ENCODE results near the gene NFAT5.

Gene NFAT5

GRCh38 chr16:69590590-69590989, 24.8 kb downstream of the NFAT5 start:
- in situ Hi-C loops (cut with MboI; ENCODE audit: low sequenced_read_pairs), result no loop called here

DNA sequence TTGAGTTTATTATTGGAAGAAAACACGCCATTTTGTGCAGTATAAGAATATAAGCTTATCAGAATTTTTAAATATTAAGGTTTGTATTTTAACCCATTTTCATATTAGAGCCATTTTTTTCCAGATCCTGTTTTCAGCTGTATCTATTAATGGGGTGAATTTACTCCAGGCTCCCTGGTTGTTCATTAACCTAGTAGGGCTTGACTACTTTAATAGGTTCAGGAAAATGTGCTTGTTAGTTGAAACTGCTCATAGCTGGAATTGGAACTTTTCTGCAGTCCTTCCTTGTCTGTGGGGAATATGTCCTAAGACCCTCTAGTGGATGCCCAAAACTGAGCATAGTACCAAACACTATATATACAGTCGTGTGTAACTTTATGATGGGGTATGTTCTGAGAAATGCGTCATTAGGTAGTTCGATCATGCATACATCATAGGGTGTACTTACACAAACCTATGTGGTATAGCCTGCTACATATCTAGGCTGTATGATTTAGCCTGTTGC, 28.0 kb downstream of the NFAT5 start:
- in situ Hi-C loops (cut with MboI; ENCODE audit: low sequenced_read_pairs), result no loop called here

GRCh38 chr16:69595127-69596036, 29.6 kb downstream of the NFAT5 start:
- in situ Hi-C loops (cut with MboI; ENCODE audit: low sequenced_read_pairs), result no loop called here

DNA sequence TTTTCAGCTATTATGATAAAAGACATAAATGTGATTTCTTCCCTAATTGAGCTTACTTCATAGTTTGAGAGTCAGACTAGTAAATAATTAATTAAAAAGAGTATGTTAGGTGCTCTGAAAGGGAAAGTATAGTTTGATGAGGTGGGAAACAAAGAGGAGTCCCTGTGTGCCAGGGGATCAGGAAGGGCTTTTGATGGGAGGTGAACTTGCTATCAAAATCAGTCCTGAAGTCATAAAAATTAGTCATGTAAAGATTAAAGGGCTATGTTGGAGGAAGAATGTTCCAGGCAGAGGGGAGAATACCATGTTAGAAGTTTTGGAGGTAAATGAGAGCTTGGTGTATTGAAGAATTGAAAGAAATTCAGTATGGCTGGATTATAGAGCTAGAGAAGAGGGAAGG, 31.0 kb downstream of the NFAT5 start:
- in situ Hi-C loops (cut with MboI; ENCODE audit: low sequenced_read_pairs), result no loop called here

DNA sequence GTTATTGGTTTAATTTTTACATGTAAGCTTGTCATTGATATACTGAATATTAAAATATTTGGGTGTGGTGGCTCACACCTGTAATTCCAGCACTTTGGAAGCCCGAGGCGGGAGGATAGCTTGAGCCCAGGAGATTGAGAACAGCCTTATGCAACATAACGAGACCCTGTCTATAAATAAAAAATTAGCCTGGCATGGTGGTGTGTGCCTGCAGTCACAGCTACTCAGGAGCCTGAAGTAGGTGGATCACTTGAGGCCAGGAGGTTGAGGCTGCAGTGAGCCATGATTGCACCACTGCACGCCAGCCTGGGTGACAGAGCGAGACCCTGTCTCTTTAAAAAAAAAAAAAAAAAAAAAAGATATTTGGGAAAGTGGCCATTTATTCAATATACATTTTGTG, 32.3 kb downstream of the NFAT5 start:
- in situ Hi-C loops (cut with MboI; ENCODE audit: low sequenced_read_pairs), result no loop called here

DNA sequence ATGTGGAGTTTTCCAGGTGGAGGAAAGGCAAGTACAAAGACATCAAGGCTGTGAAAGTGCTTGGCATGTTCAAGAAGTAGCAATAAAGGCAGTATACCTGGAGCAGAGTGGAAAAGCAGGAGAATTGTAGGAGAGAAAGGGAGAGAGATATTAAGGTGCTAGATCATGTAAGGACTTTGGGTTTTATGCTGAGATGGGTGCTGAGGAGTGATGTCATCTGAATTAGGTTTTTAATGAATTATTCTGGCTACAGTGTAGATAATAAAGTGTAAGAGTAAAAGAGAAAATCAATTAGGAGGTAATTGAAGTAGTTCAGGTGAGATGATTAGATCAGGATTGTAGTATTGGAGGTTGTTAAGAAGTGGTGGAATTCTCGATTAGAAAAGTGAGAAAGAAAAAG, 34.0 kb downstream of the NFAT5 start:
- in situ Hi-C loops (cut with MboI; ENCODE audit: low sequenced_read_pairs), result no loop called here

GRCh38 chr16:69600202-69600601, 34.4 kb downstream of the NFAT5 start:
- in situ Hi-C loops (cut with MboI; ENCODE audit: low sequenced_read_pairs), result no loop called here

DNA sequence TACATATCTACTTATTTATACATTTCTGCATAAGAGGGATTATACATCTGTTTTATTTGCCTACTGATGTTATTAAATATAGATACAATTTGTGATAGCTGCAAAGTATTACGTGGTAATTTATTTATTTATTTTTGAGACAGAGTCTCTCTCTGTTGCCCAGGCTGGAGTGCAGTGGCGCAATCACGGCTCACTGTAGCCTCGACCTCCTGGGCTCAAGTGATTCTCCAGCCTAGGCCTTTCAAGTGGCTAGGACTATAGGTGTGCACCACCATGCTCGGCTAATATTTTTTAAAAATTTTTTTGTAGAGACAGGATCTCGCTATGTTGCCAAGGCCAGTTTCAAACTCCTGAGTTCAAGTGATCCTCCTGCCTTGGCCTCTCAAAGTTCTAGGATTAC, 35.5 kb downstream of the NFAT5 start:
- in situ Hi-C loops (cut with MboI; ENCODE audit: low sequenced_read_pairs), result no loop called here

DNA sequence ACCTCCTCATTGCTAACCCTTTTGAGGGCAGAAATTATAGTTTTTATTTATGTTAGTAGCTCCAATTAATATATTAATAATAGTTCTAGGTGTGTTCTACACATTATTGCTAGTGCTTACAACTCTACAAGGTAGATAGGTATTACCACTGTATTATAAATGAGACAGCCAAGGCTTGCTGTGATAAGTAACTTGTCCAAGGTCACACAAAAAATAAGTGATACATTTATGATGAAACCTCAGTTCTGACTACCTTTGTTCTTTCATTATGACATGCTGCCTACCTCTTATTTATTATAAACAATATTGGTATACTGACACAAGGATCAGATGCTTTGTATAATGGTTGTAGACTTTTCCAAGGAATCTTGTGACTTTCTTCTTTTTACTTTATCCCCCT, 41.2 kb downstream of the NFAT5 start:
- in situ Hi-C loops (cut with MboI; ENCODE audit: low sequenced_read_pairs), result no loop called here

GRCh38 chr16:69607674-69608073, 41.9 kb downstream of the NFAT5 start:
- in situ Hi-C loops (cut with MboI; ENCODE audit: low sequenced_read_pairs), result no loop called here

- in situ Hi-C loops (cut with MboI; ENCODE audit: low sequenced_read_pairs), result no loop called here
Measured at GRCh38 chr16:69610356-69610755, 44.6 kb downstream of the NFAT5 start.

DNA sequence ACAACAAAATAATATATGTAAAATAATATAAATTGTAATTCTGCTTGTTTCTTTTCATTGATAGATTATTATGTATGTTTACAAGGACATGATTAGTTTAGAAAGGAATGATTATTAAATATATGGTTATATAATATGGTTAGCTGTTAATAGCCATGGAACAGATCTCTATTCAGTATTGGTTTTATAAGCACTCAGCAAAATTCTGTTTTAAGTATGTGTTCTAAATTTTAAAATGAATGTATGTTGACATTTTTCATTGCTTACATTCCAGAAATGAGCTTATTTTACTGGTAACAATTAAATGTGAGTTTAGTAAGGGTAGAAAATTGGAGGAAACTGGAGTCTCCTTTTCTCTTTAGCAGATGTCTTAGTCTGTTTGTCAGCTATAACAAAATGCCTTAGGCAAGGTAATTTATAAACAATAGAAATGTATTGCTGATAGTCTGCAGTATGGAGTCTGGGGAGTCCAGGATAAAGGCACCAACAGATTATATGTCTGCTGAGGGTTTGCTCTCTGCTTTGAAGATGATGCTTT, 45.4 kb downstream of the NFAT5 start:
- in situ Hi-C loops (cut with MboI; ENCODE audit: low sequenced_read_pairs), result no loop called here

- in situ Hi-C loops (cut with MboI; ENCODE audit: low sequenced_read_pairs), result no loop called here
Measured at GRCh38 chr16:69613378-69614154, 47.8 kb downstream of the NFAT5 start.

DNA sequence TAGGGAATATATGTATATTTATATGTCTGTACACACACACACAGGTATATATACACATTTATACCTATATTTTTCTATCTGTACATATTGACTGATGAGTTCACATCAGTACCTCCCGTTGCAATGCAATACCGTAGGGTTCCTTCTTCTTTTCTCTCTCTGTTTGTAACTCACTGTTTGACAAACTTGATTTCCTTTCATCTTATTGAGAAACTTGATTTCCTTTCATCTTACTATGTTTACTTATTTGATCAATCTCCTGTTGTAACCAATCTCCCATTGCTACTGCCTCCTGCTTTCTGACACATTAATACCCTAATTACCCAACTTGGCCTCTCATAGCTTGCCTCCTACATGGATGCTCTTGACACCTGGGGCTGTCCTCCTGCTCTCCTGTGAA, 49.8 kb downstream of the NFAT5 start:
- in situ Hi-C loops (cut with MboI; ENCODE audit: low sequenced_read_pairs), result no loop called here

- in situ Hi-C loops (cut with MboI; ENCODE audit: low sequenced_read_pairs), result no loop called here
Measured at GRCh38 chr16:69616082-69616481, 50.3 kb downstream of the NFAT5 start.

DNA sequence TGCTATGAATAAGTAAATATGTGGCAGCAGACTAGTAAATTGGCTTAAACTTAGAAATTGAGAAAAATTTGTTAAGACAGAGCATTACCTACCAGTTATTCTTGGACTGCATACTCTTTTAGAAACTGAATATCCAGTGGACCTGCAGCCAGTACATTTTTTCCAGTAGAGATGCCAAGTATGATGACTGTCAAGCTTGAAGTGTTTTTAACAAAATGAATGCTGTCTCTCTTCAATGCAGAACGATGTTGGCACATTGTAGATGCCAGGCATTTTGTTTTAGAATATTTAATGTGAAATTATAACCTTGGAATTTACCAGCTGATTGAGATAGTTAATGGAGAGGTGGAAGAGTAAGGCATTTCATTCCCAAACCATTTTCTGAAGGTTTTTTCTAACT, 52.5 kb downstream of the NFAT5 start:
- in situ Hi-C loops (cut with MboI; ENCODE audit: low sequenced_read_pairs), result no loop called here

DNA sequence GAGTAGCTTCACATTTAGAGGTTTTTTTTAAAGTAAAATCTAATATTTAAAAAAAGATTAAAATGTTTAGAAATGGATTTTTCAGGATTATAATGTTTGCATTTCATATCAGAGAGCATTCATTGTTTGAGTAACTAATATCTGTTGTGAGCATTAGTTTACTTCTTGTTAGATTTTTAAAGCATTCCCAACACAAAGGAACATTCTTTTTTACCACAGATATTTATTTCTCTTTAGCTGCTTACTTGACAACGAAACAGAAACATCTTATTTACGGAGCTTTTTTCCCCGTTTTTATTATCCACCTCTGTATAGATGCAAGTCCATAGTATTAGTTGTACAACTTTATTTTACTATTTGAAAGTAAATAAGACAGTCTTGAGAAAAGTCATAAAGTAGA, 53.0 kb downstream of the NFAT5 start:
- in situ Hi-C loops (cut with MboI; ENCODE audit: low sequenced_read_pairs), result no loop called here

- in situ Hi-C loops (cut with MboI; ENCODE audit: low sequenced_read_pairs), result no loop called here
Measured at GRCh38 chr16:69619514-69619913, 53.7 kb downstream of the NFAT5 start.

- in situ Hi-C loops (cut with MboI; ENCODE audit: low sequenced_read_pairs), result no loop called here
Measured at GRCh38 chr16:69620573-69620972, 54.8 kb downstream of the NFAT5 start.

- in situ Hi-C loops (cut with MboI; ENCODE audit: low sequenced_read_pairs), result no loop called here
Measured at GRCh38 chr16:69621225-69621624, 55.5 kb downstream of the NFAT5 start.

- in situ Hi-C loops (cut with MboI; ENCODE audit: low sequenced_read_pairs), result no loop called here
Measured at GRCh38 chr16:69626256-69626655, 60.5 kb downstream of the NFAT5 start.

GRCh38 chr16:69632828-69633227, 67.1 kb downstream of the NFAT5 start:
- in situ Hi-C loops (cut with MboI; ENCODE audit: low sequenced_read_pairs), result no loop called here

All from hTERT RPE-1 (cell line).